ENCODE data around the gene DNMBP. TPM values are rescaled to one million over a fixed set of nuclear protein-coding genes. Genes with fewer than 3 reads are reported as not detected.

DNMBP gene
- total and polyA plus RNA-seq, 2 of the 4 experiments (the other 2 are of a cell fraction) = 10.9 to 13.6 TPM

GRCh38 chr10:99908512-99908911 lies 101.2 kb downstream of the DNMBP start:
- ATAC-seq (ENCODE audit: low read depth) = no peak
- H3K27ac ChIP-seq (ENCODE audit: insufficient read depth, low read length) = no peak overlapping the region
- no peak overlapping the region for H2BK20ac ChIP-seq (ENCODE audit: low read depth, low read length)
- no peak overlapping the region for H3K23ac ChIP-seq (ENCODE audit: low read depth, low read length)
- H2AK9ac ChIP-seq (replicated peaks; ENCODE audit: low read depth, low read length, poor library complexity) = no peak overlapping the region
- DNase-seq = peak; percentile 36
- H4K91ac ChIP-seq (ENCODE audit: insufficient read depth, low read depth, low read length) = no peak overlapping the region
- no peak overlapping the region for H2BK120ac ChIP-seq (ENCODE audit: low read depth, low read length)
- H3K4ac ChIP-seq (ENCODE audit: low read depth, low read length) = no peak overlapping the region
- H4K20me1 ChIP-seq (ENCODE audit: insufficient read depth, low read length) = no peaks in the 10 kb centered on the region
- H3K27me3 ChIP-seq (ENCODE audit: control insufficient read depth, insufficient read depth, low read length) = no peaks in the 10 kb centered on the region
- no peak overlapping the region for H3K18ac ChIP-seq (ENCODE audit: low read depth, low read length)
- H4K8ac ChIP-seq (ENCODE audit: low read depth in 2 of 2, low read length in 2 of 2) = no peak overlapping the region
- H2BK5ac ChIP-seq (ENCODE audit: low read depth, low read length, poor library complexity, severe bottlenecking) = no peak overlapping the region
- no peak overlapping the region for H3K14ac ChIP-seq (replicated peaks; ENCODE audit: low read depth, low read length)
- ChIA-PET POLR2A (ENCODE audit: unreplicated experiment) (no interaction called here), CTCF (no interaction called here)
- 100% methylated on average over 1 of the region's 3 CpGs; no CpG with 5 or more reads in 1 of the 2 experiments for WGBS, 2 experiments (ENCODE audit: extremely low coverage in 2 of 2, insufficient read length in 1 of 2)
- no peak for TF ChIP-seq MAZ (IDR thresholded peaks at IDR 0.05; ENCODE audit: borderline replicate concordance, low read depth, low read length)
- no peak for TF ChIP-seq CHD1 (IDR thresholded peaks at IDR 0.05; ENCODE audit: low read depth, low read length)
- TF ChIP-seq POLR2A (IDR thresholded peaks at IDR 0.05; ENCODE audit: low read depth, low read length) = no peak
- no peak for TF ChIP-seq BHLHE40 (IDR thresholded peaks at IDR 0.05; ENCODE audit: low read depth, low read length)
- TF ChIP-seq ELK1 (IDR thresholded peaks at IDR 0.05; ENCODE audit: borderline replicate concordance, low read depth, low read length) = no peak
- no peak for TF ChIP-seq RAD21 (IDR thresholded peaks at IDR 0.05; ENCODE audit: low read length)
- no peak for TF ChIP-seq CTCF (conservative IDR thresholded peaks at IDR 0.05; ENCODE audit: low read depth, low read length)
- TF ChIP-seq FOS (IDR thresholded peaks at IDR 0.05; ENCODE audit: low read depth, low read length) = no peak
- no peak for TF ChIP-seq SMC3 (IDR thresholded peaks at IDR 0.05; ENCODE audit: low read depth, low read length)
- no peak for TF ChIP-seq RCOR1 (IDR thresholded peaks at IDR 0.05; ENCODE audit: insufficient replicate concordance, low read length)
- in situ Hi-C loops (cut with MboI; ENCODE audit: low sequenced_read_pairs) = no loop called here
- peaks cover 15% of the 10 kb centered on the region for H3K9me1 ChIP-seq (ENCODE audit: insufficient read depth, low read length)
- BruUV-seq (replicated peaks) = no TSS peak
- no peaks in the 10 kb centered on the region for H3K9me3 ChIP-seq (ENCODE audit: control insufficient read depth, insufficient read depth, low read length)
- no peak overlapping the region for H3K4me3 ChIP-seq (ENCODE audit: insufficient read depth, low read depth, low read length)
- no peak overlapping the region for H2AK5ac ChIP-seq (ENCODE audit: low read depth, low read length)
- intact Hi-C loops (cut with micrococcal nuclease) = no loop called here
- H3K79me1 ChIP-seq (ENCODE audit: low read depth in 1 of 2, low read length in 2 of 2) = peaks cover 24 to 66% of the 10 kb centered on the region in 2 experiments
- dilution Hi-C loops (cut with HindIII; ENCODE audit: low sequenced_read_pairs, unreplicated experiment) = no loop called here
- no peak overlapping the region for H4K5ac ChIP-seq (ENCODE audit: low read depth, low read length)
- H3K4me1 ChIP-seq (ENCODE audit: control insufficient read depth, insufficient read depth, low read length) = peaks cover 7% of the 10 kb centered on the region; the same call in 1 of the 2 replicates
- no peak overlapping the region for H3K9ac ChIP-seq (ENCODE audit: low read depth, low read length)
- H3K36me3 ChIP-seq (ENCODE audit: control insufficient read depth, insufficient read depth, low read length) = peaks cover 34% of the 10 kb centered on the region
- H2AFZ ChIP-seq (replicated peaks; ENCODE audit: low read length, poor library complexity) = no peak overlapping the region
- no peak overlapping the region for H3K56ac ChIP-seq (ENCODE audit: extremely low read depth, insufficient read depth, low read length)
- H3K4me2 ChIP-seq (ENCODE audit: low read depth, low read length) = no peak overlapping the region
- H2BK15ac ChIP-seq (ENCODE audit: low read depth, low read length) = no peak overlapping the region
